Keratinocyte (primary cell): ENCODE data around the gene DCDC1. TPM values are rescaled to one million over a fixed set of nuclear protein-coding genes. Genes with fewer than 3 reads are reported as not detected.

ENCODE experiments used
- DNase-seq: peaks from one replicate; pipeline ENCODE4 v3.0.0-alpha.2; 2011; ENCODE audit warnings: low read depth, missing footprints, low spot score
- FAIRE-seq: peaks from 2 replicates; lab custom pipeline; 2011; peaks lifted over from hg19 to GRCh38; lab: Jason Lieb, UNC
- H2AFZ ChIP-seq: 2 replicates; pipeline ENCODE4 v1.6.0; 2012; ENCODE audit warnings: low read length, control low read depth, inconsistent platforms; ENCODE audit not compliant: control insufficient read depth
- H3K27ac ChIP-seq: 2 replicates; pipeline ENCODE4 v1.5.1; 2011; ENCODE audit warnings: low read length; ENCODE audit not compliant: control insufficient read depth, insufficient read depth
- H3K27me3 ChIP-seq: 3 replicates; pipeline ENCODE4 v1.6.0; 2011; ENCODE audit warnings: low read length; ENCODE audit not compliant: control insufficient read depth, insufficient read depth; ENCODE audit errors: extremely low read depth
- H3K36me3 ChIP-seq, 2 experiments: 2 replicates in 1 of 2; 3 replicates in 1 of 2; pipeline ENCODE4 v1.5.1; 2011; ENCODE audit warnings: low read length in 2 of 2, mild to moderate bottlenecking in 1 of 2; ENCODE audit not compliant: control insufficient read depth in 2 of 2, insufficient read depth in 2 of 2; ENCODE audit errors: extremely low read depth in 1 of 2
- H3K4me1 ChIP-seq: 3 replicates; pipeline ENCODE4 v1.5.1; 2011; ENCODE audit warnings: low read length; ENCODE audit not compliant: control insufficient read depth, insufficient read depth; ENCODE audit errors: extremely low read depth
- H3K4me2 ChIP-seq: 3 replicates; pipeline ENCODE4 v1.6.0; 2011; ENCODE audit warnings: low read depth, low read length; ENCODE audit not compliant: control insufficient read depth, insufficient read depth; ENCODE audit errors: extremely low read depth
- H3K4me3 ChIP-seq, 3 experiments: fragments of 200-600 bp in 1 of 3; sonication (generic) in 1 of 3; 2 replicates in 2 of 3; 3 replicates in 1 of 3; pipeline ENCODE4 v1.5.1; 2011 to 2016; ENCODE audit warnings: low read length in 3 of 3, mild to moderate bottlenecking in 3 of 3, control low read depth in 2 of 3, inconsistent platforms in 1 of 3, low read depth in 1 of 3, mixed read lengths in 1 of 3, mixed run types in 1 of 3, moderate library complexity in 1 of 3; ENCODE audit not compliant: control insufficient read depth in 2 of 3, insufficient read depth in 2 of 3; ENCODE audit errors: extremely low read depth in 1 of 3
- H3K79me2 ChIP-seq: 2 replicates; pipeline ENCODE4 v1.6.0; 2012; ENCODE audit warnings: low read length; ENCODE audit not compliant: control insufficient read depth, insufficient read depth
- H3K9ac ChIP-seq: 3 replicates; pipeline ENCODE4 v1.6.0; 2011; ENCODE audit warnings: low read length; ENCODE audit not compliant: control insufficient read depth, insufficient read depth; ENCODE audit errors: extremely low read depth
- H3K9me1 ChIP-seq: 3 replicates; pipeline ENCODE4 v1.6.0; 2011; ENCODE audit warnings: low read length; ENCODE audit not compliant: control insufficient read depth, insufficient read depth; ENCODE audit errors: extremely low read depth
- H3K9me3 ChIP-seq: 2 replicates; pipeline ENCODE4 v1.5.1; 2012; ENCODE audit warnings: low read depth, low read length; ENCODE audit not compliant: control insufficient read depth
- H4K20me1 ChIP-seq: 3 replicates; pipeline ENCODE4 v1.6.0; 2011; ENCODE audit warnings: low read length; ENCODE audit not compliant: control insufficient read depth, insufficient read depth; ENCODE audit errors: extremely low read depth
- CTCF ChIP-seq, 3 experiments: IDR thresholded peaks in 1 of 3; conservative IDR thresholded peaks in 1 of 3; optimal IDR thresholded peaks in 1 of 3; 2 replicates in 2 of 3; 3 replicates in 1 of 3; pipeline versions ENCODE3 to v1.5.1; 2011; ENCODE audit warnings: low read length in 3 of 3, mild to moderate bottlenecking in 3 of 3, moderate library complexity in 2 of 3, control low read depth in 1 of 3, inconsistent platforms in 1 of 3; ENCODE audit not compliant: insufficient read depth in 2 of 3; ENCODE audit errors: extremely low read depth in 1 of 3
- EZH2 ChIP-seq: IDR thresholded peaks from one replicate; pipeline ENCODE4 v1.6.1; 2012; ENCODE audit warnings: inconsistent platforms, mild to moderate bottlenecking, low read length, moderate library complexity
- dilution Hi-C: fragments of 300-500 bp; cut with MboI; formaldehyde crosslinking; loops from one replicate; pipeline ENCODE4 v1.7.0; 2020; ENCODE audit warnings: low sequenced_read_pairs; ENCODE audit not compliant: extremely low pct_ligation_motif_present
- polyA plus RNA-seq, 5 experiments: library from polyadenylated mRNA; depleted of rRNA in 3 of 5; stranded (reverse) in 3 of 5; stranded (forward) in 1 of 5; unstranded in 1 of 5; fragments of >200 nt; gene quantifications; 1 replicate in 1 of 5; 2 replicates in 3 of 5; 3 replicates in 1 of 5; pipeline versions ENCODE4 v1.2.1 to v1.2.3, GENCODE V29; 2011 to 2012; ENCODE audit warnings: missing spikeins in 2 of 5, low read depth in 1 of 5, low replicate concordance in 1 of 5

Gene DCDC1
- polyA plus RNA-seq, 1 donor (not counting 4 experiments of a cell fraction or from before 2014, with no cell fraction given), result 0.08 TPM

GRCh38 chr11:31247321-31247720 is 122.2 kb downstream of the DCDC1 start:
- Histone ChIP-seq H3K4me1 (no peaks in the 10 kb centered on the region), H3K27me3 (no peaks in the 10 kb centered on the region), H3K4me2 (no peak overlapping the region), H3K36me3 (no peaks in the 10 kb centered on the region), H3K79me2 (no peaks in the 10 kb centered on the region), H3K4me3 (no peak overlapping the region), H3K9me3 (no peaks in the 10 kb centered on the region), H4K20me1 (no peaks in the 10 kb centered on the region), H2AFZ (no peak overlapping the region), H3K27ac (no peak overlapping the region), H3K9ac (no peak overlapping the region), H3K9me1 (no peaks in the 10 kb centered on the region)
- dilution Hi-C loops, result no loop called here
- no peak for TF ChIP-seq EZH2
- no peak for TF ChIP-seq CTCF (optimal IDR thresholded peaks at IDR 0.05 in 1 of 3, IDR thresholded peaks at IDR 0.05 in 1 of 3, conservative IDR thresholded peaks at IDR 0.05 in 1 of 3; ENCODE audit: extremely low read depth in 1 of 3, insufficient read depth in 2 of 3, low read length in 3 of 3)
- DNase-seq (no peak), FAIRE-seq (no peak)

- FAIRE-seq (no peak), DNase-seq (no peak)
- Histone ChIP-seq H3K4me1 (no peaks in the 10 kb centered on the region), H2AFZ (no peak overlapping the region), H3K27me3 (no peaks in the 10 kb centered on the region), H3K79me2 (no peaks in the 10 kb centered on the region), H4K20me1 (no peaks in the 10 kb centered on the region), H3K9ac (no peak overlapping the region), H3K9me1 (no peaks in the 10 kb centered on the region), H3K9me3 (no peaks in the 10 kb centered on the region), H3K4me2 (no peak overlapping the region), H3K36me3 (no peaks in the 10 kb centered on the region), H3K27ac (no peak overlapping the region), H3K4me3 (no peak overlapping the region)
- TF ChIP-seq EZH2, result no peak
- no peak for TF ChIP-seq CTCF (optimal IDR thresholded peaks at IDR 0.05 in 1 of 3, IDR thresholded peaks at IDR 0.05 in 1 of 3, conservative IDR thresholded peaks at IDR 0.05 in 1 of 3; ENCODE audit: extremely low read depth in 1 of 3, insufficient read depth in 2 of 3, low read length in 3 of 3)
- dilution Hi-C loops, result no loop called here
These were observed 122.9 kb downstream of the DCDC1 start for GRCh38 chr11:31246451-31247165.
